K562 (cell line): ENCODE measurements around the gene AGRN. TPM values are rescaled to one million over a fixed set of nuclear protein-coding genes. Genes with fewer than 3 reads are reported as not detected.

Experiments
- ATAC-seq: fragments of 200-7000 bp; cut with Tn5 transposase; 3 replicates; pipeline ENCODE4 v1.9.1; 2020; ENCODE audit warnings: moderate library complexity
- BruUV-seq: library from RNA; stranded (reverse); fragments of 400-500 nt; replicated peaks from 2 replicates; lab custom pipeline; 2021; lab: Mats Ljungman, UMichigan
- CTCF ChIA-PET: fragments of 300-600 bp; formaldehyde crosslinking; extraction: SDS; loops from one replicate; lab custom pipeline; 2021; ENCODE audit warnings: low intra/inter-chr PET ratio; lab: Yijun Ruan, JAX
- POLR2A ChIA-PET: fragments of 300-600, 350-650 bp; sonication (Branson Sonifier 250); formaldehyde crosslinking; extraction: SDS; loops from one replicate; lab custom pipeline; 2021; ENCODE audit warnings: antibody characterized with exemption, inconsistent platforms; lab: Yijun Ruan, JAX
- DNase-seq, 4 experiments: peaks; one replicate each; pipeline versions ENCODE4 v3.0.0 to v3.0.0-alpha.2; 2011 to 2018; ENCODE audit warnings: low spot score in 3 of 4, mixed read lengths in 3 of 4; ENCODE audit errors: extremely low read depth in 1 of 4
- FAIRE-seq: peaks from 2 replicates; lab custom pipeline; 2011; peaks lifted over from hg19 to GRCh38; lab: Jason Lieb, UNC
- H2AFZ ChIP-seq: 2 replicates; pipeline ENCODE4 v1.6.0; 2011; ENCODE audit warnings: low read depth, low read length, control low read depth, inconsistent platforms
- H3K27ac ChIP-seq: fragments of 200-600 bp; 3 replicates; pipeline ENCODE4 v1.8.0; 2011; ENCODE audit warnings: low read depth, mild to moderate bottlenecking, control low read depth, inconsistent platforms, low read length, moderate library complexity, mixed read lengths; ENCODE audit errors: extremely low read depth
- H3K27me3 ChIP-seq, 2 experiments: fragments of 300-600 bp in 1 of 2; 2 replicates in 1 of 2; 3 replicates in 1 of 2; pipeline versions ENCODE4 v1.6.0 to v1.8.0; 2011; ENCODE audit warnings: inconsistent platforms in 2 of 2, low read length in 2 of 2, mild to moderate bottlenecking in 1 of 2, mixed read lengths in 1 of 2, moderate library complexity in 1 of 2; ENCODE audit not compliant: control insufficient read depth in 2 of 2, insufficient read depth in 2 of 2
- H3K36me3 ChIP-seq: fragments of 300-600 bp; 3 replicates; pipeline ENCODE4 v1.8.0; 2011; ENCODE audit warnings: mild to moderate bottlenecking, low read length, inconsistent platforms; ENCODE audit not compliant: control insufficient read depth, insufficient read depth
- H3K4me1 ChIP-seq, 2 experiments: fragments of 200-600 bp in 1 of 2; replicated peaks in 1 of 2; 2 replicates in 1 of 2; 3 replicates in 1 of 2; pipeline versions ENCODE4 v1.5.1 to v1.8.0; 2011; ENCODE audit warnings: inconsistent platforms in 2 of 2, low read length in 2 of 2, mild to moderate bottlenecking in 1 of 2, mixed read lengths in 1 of 2, moderate library complexity in 1 of 2; ENCODE audit not compliant: control insufficient read depth in 2 of 2, insufficient read depth in 2 of 2
- H3K4me2 ChIP-seq: 2 replicates; pipeline ENCODE4 v1.6.1; 2011; ENCODE audit warnings: low read length, control low read depth, inconsistent platforms, mixed read lengths; ENCODE audit not compliant: insufficient read depth
- H3K4me3 ChIP-seq: fragments of 200-600 bp; sonication (generic), shearing (Covaris generic); 2 replicates; pipeline ENCODE4 v1.5.1; 2016; ENCODE audit warnings: control low read depth, inconsistent platforms
- H3K79me2 ChIP-seq: fragments of 200-600 bp; 3 replicates; pipeline ENCODE4 v1.8.0; 2011; ENCODE audit warnings: low read length, inconsistent platforms; ENCODE audit not compliant: control insufficient read depth, insufficient read depth
- H3K9ac ChIP-seq, 2 experiments: 2 replicates each; pipeline versions ENCODE4 v1.6.0 to v1.6.1; 2011; ENCODE audit warnings: low read depth in 2 of 2, low read length in 2 of 2, control low read depth in 1 of 2, inconsistent platforms in 1 of 2, mild to moderate bottlenecking in 1 of 2, mixed read lengths in 1 of 2; ENCODE audit not compliant: insufficient read depth in 1 of 2
- H3K9me1 ChIP-seq: one replicate; pipeline ENCODE4 v1.6.0; 2011; ENCODE audit warnings: inconsistent platforms, mild to moderate bottlenecking, low read length, moderate library complexity; ENCODE audit not compliant: control insufficient read depth, insufficient read depth
- H3K9me3 ChIP-seq: replicated peaks from 2 replicates; pipeline ENCODE4 v1.5.1; 2011; ENCODE audit warnings: low read depth, low read length, inconsistent platforms; ENCODE audit not compliant: control insufficient read depth, insufficient read depth
- H4K20me1 ChIP-seq: replicated peaks from 2 replicates; pipeline ENCODE4 v1.6.1; 2011; ENCODE audit warnings: low read length, inconsistent platforms, mixed read lengths; ENCODE audit not compliant: control insufficient read depth, insufficient read depth
- CBFB ChIP-seq: sonication (generic); formaldehyde crosslinking; IDR thresholded peaks from 2 replicates; pipeline ENCODE4 v1.4.0; 2020; ENCODE audit warnings: mild to moderate bottlenecking, missing genetic modification reagents
- FIP1L1 ChIP-seq: fragments of 200-400 bp; formaldehyde crosslinking; IDR thresholded peaks from 2 replicates; pipeline ENCODE4 v1.6.1; 2018; ENCODE audit warnings: mild to moderate bottlenecking, low read depth, low read length; ENCODE audit not compliant: poor library complexity, severe bottlenecking
- FOXK2 ChIP-seq, 2 experiments: fragments of 450-650 bp; IDR thresholded peaks in 1 of 2; conservative IDR thresholded peaks in 1 of 2; 2 replicates each; pipeline ENCODE4 v1.6.1; 2016; ENCODE audit warnings: low read depth in 2 of 2, mild to moderate bottlenecking in 1 of 2
- HNRNPLL ChIP-seq: fragments of 200-400 bp; formaldehyde crosslinking; IDR thresholded peaks from 2 replicates; pipeline ENCODE4 v1.6.1; 2017; ENCODE audit warnings: low read length, low read depth, mild to moderate bottlenecking; ENCODE audit not compliant: poor library complexity, severe bottlenecking
- IRF1 ChIP-seq: sonication (generic); formaldehyde crosslinking; IDR thresholded peaks from 2 replicates; pipeline ENCODE4 v1.8.0; 2022; ENCODE audit warnings: missing genetic modification reagents, mild to moderate bottlenecking, borderline replicate concordance
- KAT8 ChIP-seq: fragments of 450-650 bp; IDR thresholded peaks from 2 replicates; pipeline ENCODE4 v1.6.1; 2016; ENCODE audit warnings: low read depth, mild to moderate bottlenecking
- KDM5B ChIP-seq: fragments of 200-600 bp; sonication (generic); IDR thresholded peaks from 2 replicates; pipeline ENCODE4 v1.6.1; 2012; ENCODE audit warnings: low read depth, mild to moderate bottlenecking, moderate library complexity, low read length, control low read depth, inconsistent platforms; ENCODE audit not compliant: insufficient replicate concordance
- NFE2 ChIP-seq: IDR thresholded peaks from 2 replicates; pipeline ENCODE4 v1.6.1; 2014; ENCODE audit warnings: antibody characterized with exemption, low read depth
- NONO ChIP-seq, 2 experiments: fragments of 200-400 bp in 1 of 2; fragments of 450-650 bp in 1 of 2; formaldehyde crosslinking in 1 of 2; IDR thresholded peaks; 2 replicates each; pipeline ENCODE4 v1.6.1; 2017; ENCODE audit warnings: low read depth in 2 of 2, mild to moderate bottlenecking in 2 of 2, moderate library complexity in 2 of 2, low read length in 1 of 2
- PCBP1 ChIP-seq: fragments of 200-400 bp; formaldehyde crosslinking; IDR thresholded peaks from 2 replicates; pipeline ENCODE4 v1.6.1; 2018; ENCODE audit warnings: mild to moderate bottlenecking, low read depth, low read length; ENCODE audit not compliant: poor library complexity, severe bottlenecking
- PHTF2 ChIP-seq: fragments of 250-450 bp; sonication (Bioruptor Pico); IDR thresholded peaks from 2 replicates; pipeline ENCODE4 v1.5.0; 2021; ENCODE audit warnings: mild to moderate bottlenecking
- RBFOX2 ChIP-seq: fragments of 200-400 bp; formaldehyde crosslinking; IDR thresholded peaks from 2 replicates; pipeline ENCODE4 v1.6.1; 2017; ENCODE audit warnings: low read depth, mild to moderate bottlenecking, low read length, moderate library complexity
- RBM14 ChIP-seq: fragments of 200-400 bp; formaldehyde crosslinking; IDR thresholded peaks from 2 replicates; pipeline ENCODE4 v1.6.1; 2018; ENCODE audit warnings: low read depth, mild to moderate bottlenecking, low read length, moderate library complexity, borderline replicate concordance; ENCODE audit not compliant: insufficient read depth
- SAFB ChIP-seq: fragments of 200-400 bp; formaldehyde crosslinking; IDR thresholded peaks from 2 replicates; pipeline ENCODE4 v1.6.1; 2017; ENCODE audit warnings: low read depth, low read length, borderline replicate concordance
- SMAD2 ChIP-seq: fragments of 150-350 bp; IDR thresholded peaks from 2 replicates; pipeline ENCODE4 v1.6.1; 2014; ENCODE audit warnings: low read depth, mild to moderate bottlenecking, low read length
- SMARCA5 ChIP-seq: fragments of 450-650 bp; IDR thresholded peaks from 2 replicates; pipeline ENCODE4 v1.6.1; 2016
- TEAD2 ChIP-seq: fragments of 450-650 bp; IDR thresholded peaks from 2 replicates; pipeline ENCODE4 v1.6.1; 2016; ENCODE audit warnings: missing genetic modification characterization, control low read depth, missing compliant biosample characterization
- ZKSCAN1 ChIP-seq: fragments of 150-350 bp; IDR thresholded peaks from 2 replicates; pipeline ENCODE4 v1.6.1; 2016; ENCODE audit warnings: low read depth, low read length
- ZNF165 ChIP-seq: fragments of 250-450 bp; sonication (Bioruptor Pico); IDR thresholded peaks from 2 replicates; pipeline ENCODE4 v1.4.0; 2020; ENCODE audit warnings: borderline replicate concordance
- WGBS: fragments of 100-300 bp; shearing (Covaris generic); methylation state at CpG from one replicate; pipeline ENCODE4 v1.1.6; 2016; ENCODE audit warnings: low coverage, mixed read lengths; ENCODE audit not compliant: insufficient coverage; ENCODE audit errors: missing lambda C conversion rate; 5-methylcytosine and 5-hydroxymethylcytosine counted together
- in situ Hi-C: fragments of 300-500 bp; cut with MboI; formaldehyde crosslinking; loops from 4 replicates; pipeline ENCODE4 v1.15.0; 2018; ENCODE audit warnings: inconsistent platforms, mixed read lengths
- intact Hi-C: fragments of 100-400 bp; cut with micrococcal nuclease; formaldehyde crosslinking; loops from 2 replicates; pipeline ENCODE4 v1.14.2; 2022
- polyA plus RNA-seq, 8 experiments: library from polyadenylated mRNA; depleted of rRNA in 4 of 8; stranded (reverse) in 5 of 8; unstranded in 3 of 8; fragments of >200 nt; fragmentation: Nextera tagmentation in 2 of 8; fragmentation: Illumina TruSeq in 1 of 8; extraction: Ambion mirVana in 2 of 8; extraction: Trizol in 1 of 8; gene quantifications; 2 replicates each; pipeline versions ENCODE4 v1.2.1 to v1.2.3, GENCODE V29; 2011 to 2014; ENCODE audit warnings: inconsistent platforms in 1 of 8, missing spikeins in 1 of 8
- total RNA-seq, 7 experiments: library from RNA; depleted of rRNA in 6 of 7; stranded (reverse); fragments of >200 nt in 6 of 7; fragmentation: Illumina TruSeq in 2 of 7; extraction: Trizol in 2 of 7; gene quantifications; 2 replicates each; pipeline versions ENCODE4 v1.2.1 to v1.2.3, GENCODE V29; 2011 to 2021; ENCODE audit warnings: low replicate concordance in 1 of 7
- TF ChIP-seq, protein P1 (sequence below): sonication (generic); formaldehyde crosslinking; IDR thresholded peaks from 2 replicates; pipeline ENCODE4 v1.8.1; 2023; ENCODE audit warnings: mild to moderate bottlenecking, missing genetic modification reagents

Gene AGRN
- total and polyA plus RNA-seq, 9 of the 15 experiments (the other 6 are each of a cell fraction or from before 2014, with no cell fraction given) = 0.04 to 111 (median 18.1) TPM

GRCh38 chr1:1067284-1067859, 47.5 kb downstream of the AGRN start:
- DNase-seq (no peak), FAIRE-seq (no peak), ATAC-seq (no peak)
- H3K36me3 ChIP-seq = no peaks in the 10 kb centered on the region
- peaks cover 41 to 88% of the 10 kb centered on the region in 2 experiments for H3K4me1 ChIP-seq
- in situ Hi-C loops (loop anchor here (10.0 kb wide), 1 partner anchor 83 kb away; the partner anchor contains the start of gene PERM1), intact Hi-C loops (no loop called here)
- no peaks in the 10 kb centered on the region for H3K79me2 ChIP-seq
- H2AFZ ChIP-seq = no peak overlapping the region
- H3K4me3 ChIP-seq = no peak overlapping the region
- WGBS = 71% methylated on average over 49 of the region's 54 CpGs
- no TSS peak for BruUV-seq
- no peaks in the 10 kb centered on the region for H3K27me3 ChIP-seq
- no peak overlapping the region for H3K4me2 ChIP-seq
- no peak overlapping the region for H3K27ac ChIP-seq
- peaks cover 7% of the 10 kb centered on the region; the same call in 1 of the 2 replicates for H4K20me1 ChIP-seq
- H3K9ac ChIP-seq = peak overlapping the region in 1 of 2 experiments; percentile 4; a peak in 1 of 4 replicates
- ChIA-PET CTCF (no interaction called here), POLR2A (interaction anchor here (0.8 kb wide), 1 partner anchor 8 kb away, joined by 3 read pairs; no protein-coding TSS in a partner anchor)
- H3K9me3 ChIP-seq = no peaks in the 10 kb centered on the region
- peaks cover 4% of the 10 kb centered on the region for H3K9me1 ChIP-seq
- TF ChIP-seq, protein P1, sequence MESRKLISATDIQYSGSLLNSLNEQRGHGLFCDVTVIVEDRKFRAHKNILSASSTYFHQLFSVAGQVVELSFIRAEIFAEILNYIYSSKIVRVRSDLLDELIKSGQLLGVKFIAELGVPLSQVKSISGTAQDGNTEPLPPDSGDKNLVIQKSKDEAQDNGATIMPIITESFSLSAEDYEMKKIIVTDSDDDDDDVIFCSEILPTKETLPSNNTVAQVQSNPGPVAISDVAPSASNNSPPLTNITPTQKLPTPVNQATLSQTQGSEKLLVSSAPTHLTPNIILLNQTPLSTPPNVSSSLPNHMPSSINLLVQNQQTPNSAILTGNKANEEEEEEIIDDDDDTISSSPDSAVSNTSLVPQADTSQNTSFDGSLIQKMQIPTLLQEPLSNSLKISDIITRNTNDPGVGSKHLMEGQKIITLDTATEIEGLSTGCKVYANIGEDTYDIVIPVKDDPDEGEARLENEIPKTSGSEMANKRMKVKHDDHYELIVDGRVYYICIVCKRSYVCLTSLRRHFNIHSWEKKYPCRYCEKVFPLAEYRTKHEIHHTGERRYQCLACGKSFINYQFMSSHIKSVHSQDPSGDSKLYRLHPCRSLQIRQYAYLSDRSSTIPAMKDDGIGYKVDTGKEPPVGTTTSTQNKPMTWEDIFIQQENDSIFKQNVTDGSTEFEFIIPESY (CRISPR knock-in tag) = peak; percentile 94
- TF ChIP-seq NONO (IDR thresholded peaks at IDR 0.05; ENCODE audit: low read depth in 2 of 2, low read length in 1 of 2) (no peak), CBFB (0 out of 2 replicates have a peak, but pooled peaks have one; percentile 19), KAT8 (no peak), ZKSCAN1 (no peak), ZNF165 (CRISPR knock-in tag) (no peak), FIP1L1 (peak; percentile 66), SMARCA5 (no peak), PCBP1 (peak; percentile 40), TEAD2 (tag) (no peak), RBFOX2 (0 out of 2 replicates have a peak, but pooled peaks have one; percentile 33), RBM14 (0 out of 2 replicates have a peak, but pooled peaks have one; percentile 31), KDM5B (peak; percentile 30), NFE2 (no peak), SMAD2 (no peak), HNRNPLL (no peak), PHTF2 (CRISPR knock-in tag) (no peak), IRF1 (CRISPR knock-in tag) (no peak), FOXK2 (conservative IDR thresholded peaks at IDR 0.05 in 1 of 2, IDR thresholded peaks at IDR 0.05 in 1 of 2; ENCODE audit: low read depth in 2 of 2) (no peak), SAFB (0 out of 2 replicates have a peak, but pooled peaks have one; percentile 48)
